HEK293T (cell line): Measurements from ENCODE around the gene CPA3.

ENCODE experiments used
- CTCF ChIA-PET: fragments of 350-600 bp; formaldehyde crosslinking; extraction: SDS; loops from one replicate; lab custom pipeline; 2021; ENCODE audit warnings: antibody characterized with exemption, inconsistent platforms; lab: Yijun Ruan, JAX
- POLR2A ChIA-PET: fragments of 350-600 bp; formaldehyde crosslinking; extraction: SDS; loops from one replicate; lab custom pipeline; 2020; ENCODE audit warnings: antibody characterized with exemption, inconsistent platforms; lab: Yijun Ruan, JAX
- DNase-seq: peaks from one replicate; pipeline ENCODE4 v3.0.0; 2012; ENCODE audit warnings: mixed read lengths; ENCODE audit errors: extremely low spot score
- ARNT ChIP-seq: fragments of 450-650 bp; IDR thresholded peaks from 2 replicates; pipeline ENCODE4 v1.6.1; 2017; ENCODE audit warnings: mild to moderate bottlenecking
- BHLHE40 ChIP-seq: fragments of 450-650 bp; IDR thresholded peaks from 2 replicates; pipeline ENCODE4 v1.6.1; 2016; ENCODE audit warnings: mild to moderate bottlenecking, moderate library complexity, borderline replicate concordance
- CTBP1 ChIP-seq: fragments of 450-650 bp; IDR thresholded peaks from 2 replicates; pipeline ENCODE4 v1.6.1; 2016; ENCODE audit warnings: borderline replicate concordance
- ELF4 ChIP-seq: fragments of 450-650 bp; IDR thresholded peaks from 2 replicates; pipeline ENCODE4 v1.6.1; 2017; ENCODE audit warnings: antibody characterized with exemption
- FOXA1 ChIP-seq: fragments of 450-650 bp; IDR thresholded peaks from 2 replicates; pipeline ENCODE4 v1.6.1; 2016; ENCODE audit warnings: mild to moderate bottlenecking
- FOXK2 ChIP-seq: fragments of 450-650 bp; IDR thresholded peaks from 2 replicates; pipeline ENCODE4 v1.6.1; 2016; ENCODE audit warnings: mild to moderate bottlenecking
- FOXM1 ChIP-seq: fragments of 450-650 bp; IDR thresholded peaks from 2 replicates; pipeline ENCODE4 v1.6.1; 2017; ENCODE audit warnings: mild to moderate bottlenecking, borderline replicate concordance
- HDGF ChIP-seq: fragments of 450-650 bp; IDR thresholded peaks from 2 replicates; pipeline ENCODE4 v1.6.1; 2017; ENCODE audit warnings: antibody characterized with exemption, borderline replicate concordance
- L3MBTL2 ChIP-seq: fragments of 450-650 bp; conservative IDR thresholded peaks from 2 replicates; pipeline ENCODE4 v1.6.1; 2016; ENCODE audit warnings: mild to moderate bottlenecking
- LEF1 ChIP-seq: fragments of 450-650 bp; IDR thresholded peaks from 2 replicates; pipeline ENCODE4 v1.6.1; 2017; ENCODE audit warnings: mild to moderate bottlenecking, borderline replicate concordance
- NFRKB ChIP-seq: fragments of 450-650 bp; IDR thresholded peaks from 2 replicates; pipeline ENCODE4 v1.6.1; 2016; ENCODE audit warnings: mild to moderate bottlenecking, moderate library complexity
- PKNOX1 ChIP-seq: fragments of 450-650 bp; IDR thresholded peaks from 2 replicates; pipeline ENCODE4 v1.6.1; 2016
- SP1 ChIP-seq: fragments of 450-650 bp; IDR thresholded peaks from 2 replicates; pipeline ENCODE4 v1.6.1; 2017
- SUZ12 ChIP-seq: fragments of 450-650 bp; IDR thresholded peaks from 2 replicates; pipeline ENCODE4 v1.6.1; 2016; ENCODE audit warnings: mild to moderate bottlenecking
- TARDBP ChIP-seq: fragments of 450-650 bp; IDR thresholded peaks from 2 replicates; pipeline ENCODE4 v1.6.1; 2016
- ZNF384 ChIP-seq: fragments of 450-650 bp; IDR thresholded peaks from 2 replicates; pipeline ENCODE4 v1.6.1; 2016

The CPA3 gene

GRCh38 chr3:148866261-148866660 is 1.2 kb downstream of the CPA3 start:
- ChIA-PET POLR2A (no interaction called here), CTCF (interaction anchor here (0.6 kb wide), 1 partner anchor 244 kb away, joined by 3 read pairs; no protein-coding TSS in a partner anchor)
- no peak for DNase-seq
- TF ChIP-seq BHLHE40: no peak
- no peak for TF ChIP-seq ZNF384
- no peak for TF ChIP-seq LEF1
- TF ChIP-seq FOXA1: no peak
- no peak for TF ChIP-seq TARDBP

- TF ChIP-seq LEF1: no peak
- no peak for TF ChIP-seq TARDBP
- TF ChIP-seq SP1: no peak
- TF ChIP-seq CTBP1: no peak
- TF ChIP-seq FOXA1: no peak
- ChIA-PET CTCF (interaction anchor here (0.6 kb wide), 2 partner anchors 17 to 146 kb away, joined by 3 to 4 read pairs; no protein-coding TSS in a partner anchor), POLR2A (no interaction called here)
- DNase-seq: no peak
These were observed 8.3 kb downstream of the CPA3 start for GRCh38 chr3:148873270-148873927.

- TF ChIP-seq TARDBP: no peak
- TF ChIP-seq ZNF384: no peak
- TF ChIP-seq HDGF: no peak
- TF ChIP-seq LEF1: no peak
- ChIA-PET POLR2A (no interaction called here), CTCF (interaction anchor here (0.6 kb wide), 2 partner anchors 17 to 147 kb away, joined by 3 to 4 read pairs; no protein-coding TSS in a partner anchor)
- DNase-seq: no peak
These were observed 8.9 kb downstream of the CPA3 start for GRCh38 chr3:148873977-148874376.

GRCh38 chr3:148878095-148878494 is 13.0 kb downstream of the CPA3 start:
- POLR2A ChIA-PET: no interaction called here
- TF ChIP-seq ZNF384 (no peak), BHLHE40 (no peak), LEF1 (no peak), NFRKB (no peak), HDGF (no peak), L3MBTL2 (no peak), FOXM1 (no peak), SP1 (no peak), FOXA1 (no peak), PKNOX1 (no peak), CTBP1 (no peak), TARDBP (no peak), ELF4 (no peak), SUZ12 (no peak), ARNT (no peak), FOXK2 (no peak)
- DNase-seq: no peak
- CTCF ChIA-PET: interaction anchor here (0.9 kb wide), 1 partner anchor 68 kb away, joined by 4 read pairs; no protein-coding TSS in a partner anchor

- ChIA-PET CTCF (no interaction called here), POLR2A (no interaction called here)
- DNase-seq: no peak
- no peak for TF ChIP-seq ARNT
- no peak for TF ChIP-seq SUZ12
- no peak for TF ChIP-seq L3MBTL2
- TF ChIP-seq ZNF384: no peak
- no peak for TF ChIP-seq SP1
- TF ChIP-seq CTBP1: no peak
- TF ChIP-seq HDGF: no peak
- no peak for TF ChIP-seq TARDBP
- no peak for TF ChIP-seq FOXK2
- TF ChIP-seq NFRKB: no peak
These were observed 14.2 kb downstream of the CPA3 start for GRCh38 chr3:148879256-148879655.

GRCh38 chr3:148880681-148881080 is 15.6 kb downstream of the CPA3 start:
- TF ChIP-seq FOXM1 (no peak), ARNT (no peak), L3MBTL2 (no peak), NFRKB (no peak), CTBP1 (no peak), FOXA1 (no peak), SUZ12 (no peak), PKNOX1 (no peak), BHLHE40 (no peak), ELF4 (no peak), SP1 (no peak), LEF1 (no peak), ZNF384 (no peak), HDGF (no peak), FOXK2 (no peak), TARDBP (no peak)
- peak; percentile 27 for DNase-seq
- POLR2A ChIA-PET: no interaction called here
- CTCF ChIA-PET: interaction anchor here (0.6 to 1.6 kb wide), 2 partner anchors 9 to 700 kb away, joined by 4 to 7 read pairs; no protein-coding TSS in a partner anchor

GRCh38 chr3:148881286-148881685 is 16.2 kb downstream of the CPA3 start:
- ChIA-PET POLR2A (no interaction called here), CTCF (interaction anchor here (1.6 kb wide), 1 partner anchor 9 kb away, joined by 7 read pairs; no protein-coding TSS in a partner anchor)
- TF ChIP-seq NFRKB (no peak), SUZ12 (no peak), BHLHE40 (no peak)
- DNase-seq: no peak
